Lower lobe of right lung (tissue), 2 donors: ENCODE results near the gene MUC15. TPM values are rescaled to one million over a fixed set of nuclear protein-coding genes. Genes with fewer than 3 reads are reported as not detected.

ENCODE experiments used
- ATAC-seq, 2 donors: fragments of 200-7000 bp; cut with Tn5 transposase; one replicate each; pipeline ENCODE4 v1.9.1; 2020 to 2022; ENCODE audit warnings: mild to moderate bottlenecking in 2 of 2, moderate library complexity in 2 of 2
- DNase-seq: peaks from one replicate; pipeline ENCODE4 v3.0.0-alpha.2; 2020
- H3K27ac ChIP-seq: fragments of 200-600 bp; one replicate; pipeline ENCODE4 v1.8.0; 2022
- H3K27me3 ChIP-seq: fragments of 200-600 bp; one replicate; pipeline ENCODE4 v1.8.0; 2022; ENCODE audit warnings: low read depth
- H3K36me3 ChIP-seq: fragments of 200-600 bp; one replicate; pipeline ENCODE4 v1.8.0; 2022; ENCODE audit warnings: mild to moderate bottlenecking
- H3K4me1 ChIP-seq: fragments of 200-600 bp; one replicate; pipeline ENCODE4 v1.8.0; 2022
- H3K4me3 ChIP-seq: fragments of 200-600 bp; one replicate; pipeline ENCODE4 v1.8.0; 2022; ENCODE audit warnings: mild to moderate bottlenecking
- H3K9me3 ChIP-seq: fragments of 200-600 bp; one replicate; pipeline ENCODE4 v1.8.0; 2022
- intact Hi-C: fragments of 100-400 bp; cut with DNase I; formaldehyde crosslinking; loops from one replicate; pipeline ENCODE4 v1.11.0; 2022
- long read RNA-seq: library from polyadenylated mRNA; unstranded; transcript quantifications from one replicate; pipeline ENCODE4 v2.0.0, GENCODE V29; 2021
- total RNA-seq: library from RNA; stranded (reverse); fragmentation: NEBNext Ultra II Directional; extraction: Animal tissue kit (Norgen Biotek cat#: 25700); gene quantifications from one replicate; pipeline ENCODE4 v1.2.1, GENCODE V29; 2021
- TF ChIP-seq, protein P1 (sequence below): fragments of 200-600 bp; IDR thresholded peaks from one replicate; pipeline ENCODE4 v1.8.0; 2022; ENCODE audit warnings: antibody characterized with exemption, mild to moderate bottlenecking
- donor health status: DM: no; HTN: yes; CAD: no; lungs with severe emphysema.

MUC15 gene, protein sequence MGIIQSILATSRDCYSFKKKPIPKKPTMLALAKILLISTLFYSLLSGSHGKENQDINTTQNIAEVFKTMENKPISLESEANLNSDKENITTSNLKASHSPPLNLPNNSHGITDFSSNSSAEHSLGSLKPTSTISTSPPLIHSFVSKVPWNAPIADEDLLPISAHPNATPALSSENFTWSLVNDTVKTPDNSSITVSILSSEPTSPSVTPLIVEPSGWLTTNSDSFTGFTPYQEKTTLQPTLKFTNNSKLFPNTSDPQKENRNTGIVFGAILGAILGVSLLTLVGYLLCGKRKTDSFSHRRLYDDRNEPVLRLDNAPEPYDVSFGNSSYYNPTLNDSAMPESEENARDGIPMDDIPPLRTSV
- total RNA-seq, result 22.6 TPM
- long read RNA-seq, transcript MUC15-205 (5 exons, 2,084 nt), result major isoform, 9 of 13 reads
- long read RNA-seq, partial matches to known transcripts, result 0 of 13 reads
- long read RNA-seq, other reads (novel, unspliced or antisense), result 3 of 13 reads

DNA sequence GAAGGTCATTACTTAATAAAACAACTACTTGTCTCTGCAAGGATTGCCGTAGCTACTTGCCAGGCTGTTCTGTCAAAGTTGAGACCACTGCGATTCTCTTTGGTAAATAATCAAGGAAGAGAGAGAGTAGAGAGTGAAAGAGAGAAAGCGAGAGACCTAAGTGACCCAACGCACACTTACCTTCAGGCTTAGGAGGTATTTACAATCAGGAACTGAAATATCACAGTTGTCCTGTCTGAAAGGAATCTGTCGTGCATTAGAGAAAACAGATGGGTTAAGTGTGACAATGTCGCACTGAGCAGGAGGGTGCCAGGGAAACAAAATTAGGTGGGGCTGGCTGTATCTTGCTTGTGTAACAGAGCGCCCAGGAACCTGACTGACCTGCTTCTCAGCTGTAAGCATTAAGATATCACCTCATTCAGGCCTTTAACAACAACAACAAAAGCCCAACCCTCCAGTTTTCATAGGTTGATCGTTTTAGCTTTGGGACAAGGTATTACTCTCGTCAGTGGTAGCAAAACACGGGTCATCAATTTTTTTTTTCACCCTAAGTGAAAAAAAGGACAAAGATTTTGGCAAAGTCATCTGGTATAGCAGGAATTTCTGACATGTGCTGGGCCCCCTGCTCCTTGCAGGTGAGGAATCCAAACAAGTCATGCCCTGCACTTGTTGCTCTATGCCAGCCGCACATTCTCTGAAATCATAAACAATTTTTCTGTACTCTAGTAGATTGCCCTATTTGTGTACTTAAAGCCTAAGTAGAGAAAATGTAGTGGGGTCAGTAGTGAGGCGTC lies at the start of gene MUC15:
Gene MUC15, minus strand, starts transcription at position 403 of the 794 bp plus-strand sequence. CDS start 5,169 bp downstream, outside the sequence.
- peak within 1 kb of the TSS; percentile 29 for H3K4me3 ChIP-seq
- H3K36me3 ChIP-seq, result no peaks in the 10 kb centered on the region
- no peaks in the 10 kb centered on the region for H3K9me3 ChIP-seq
- DNase-seq, result peak; percentile 53
- peak; percentile 77 to 85 for ATAC-seq
- H3K27ac ChIP-seq, result peak within 1 kb of the TSS; percentile 75
- no peaks in the 10 kb centered on the region for H3K27me3 ChIP-seq
- TF ChIP-seq, protein P1, sequence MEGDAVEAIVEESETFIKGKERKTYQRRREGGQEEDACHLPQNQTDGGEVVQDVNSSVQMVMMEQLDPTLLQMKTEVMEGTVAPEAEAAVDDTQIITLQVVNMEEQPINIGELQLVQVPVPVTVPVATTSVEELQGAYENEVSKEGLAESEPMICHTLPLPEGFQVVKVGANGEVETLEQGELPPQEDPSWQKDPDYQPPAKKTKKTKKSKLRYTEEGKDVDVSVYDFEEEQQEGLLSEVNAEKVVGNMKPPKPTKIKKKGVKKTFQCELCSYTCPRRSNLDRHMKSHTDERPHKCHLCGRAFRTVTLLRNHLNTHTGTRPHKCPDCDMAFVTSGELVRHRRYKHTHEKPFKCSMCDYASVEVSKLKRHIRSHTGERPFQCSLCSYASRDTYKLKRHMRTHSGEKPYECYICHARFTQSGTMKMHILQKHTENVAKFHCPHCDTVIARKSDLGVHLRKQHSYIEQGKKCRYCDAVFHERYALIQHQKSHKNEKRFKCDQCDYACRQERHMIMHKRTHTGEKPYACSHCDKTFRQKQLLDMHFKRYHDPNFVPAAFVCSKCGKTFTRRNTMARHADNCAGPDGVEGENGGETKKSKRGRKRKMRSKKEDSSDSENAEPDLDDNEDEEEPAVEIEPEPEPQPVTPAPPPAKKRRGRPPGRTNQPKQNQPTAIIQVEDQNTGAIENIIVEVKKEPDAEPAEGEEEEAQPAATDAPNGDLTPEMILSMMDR, result no peak
- intact Hi-C loops, result no loop called here
- no peaks in the 10 kb centered on the region for H3K4me1 ChIP-seq

DNA sequence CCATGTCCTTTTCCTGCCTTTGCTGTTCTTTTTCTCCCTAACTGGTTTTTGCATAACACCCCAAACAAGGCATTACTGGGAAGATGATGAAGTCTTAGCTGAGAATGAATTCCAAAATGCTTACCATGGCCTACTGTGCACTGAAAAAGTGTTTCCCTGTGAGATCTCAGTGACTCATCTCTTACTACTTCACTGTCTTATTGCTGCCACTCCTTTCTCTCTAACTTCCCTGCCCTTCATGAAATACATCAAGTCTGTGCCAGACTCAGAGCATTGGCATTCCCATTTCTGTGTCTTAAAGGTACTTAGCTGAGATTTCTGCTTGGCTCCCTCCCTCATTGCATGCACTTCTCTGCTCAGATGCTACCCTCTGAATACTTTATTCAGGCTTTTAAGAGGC lies 49.1 kb upstream of the MUC15 start:
- intact Hi-C loops, result no loop called here

DNA sequence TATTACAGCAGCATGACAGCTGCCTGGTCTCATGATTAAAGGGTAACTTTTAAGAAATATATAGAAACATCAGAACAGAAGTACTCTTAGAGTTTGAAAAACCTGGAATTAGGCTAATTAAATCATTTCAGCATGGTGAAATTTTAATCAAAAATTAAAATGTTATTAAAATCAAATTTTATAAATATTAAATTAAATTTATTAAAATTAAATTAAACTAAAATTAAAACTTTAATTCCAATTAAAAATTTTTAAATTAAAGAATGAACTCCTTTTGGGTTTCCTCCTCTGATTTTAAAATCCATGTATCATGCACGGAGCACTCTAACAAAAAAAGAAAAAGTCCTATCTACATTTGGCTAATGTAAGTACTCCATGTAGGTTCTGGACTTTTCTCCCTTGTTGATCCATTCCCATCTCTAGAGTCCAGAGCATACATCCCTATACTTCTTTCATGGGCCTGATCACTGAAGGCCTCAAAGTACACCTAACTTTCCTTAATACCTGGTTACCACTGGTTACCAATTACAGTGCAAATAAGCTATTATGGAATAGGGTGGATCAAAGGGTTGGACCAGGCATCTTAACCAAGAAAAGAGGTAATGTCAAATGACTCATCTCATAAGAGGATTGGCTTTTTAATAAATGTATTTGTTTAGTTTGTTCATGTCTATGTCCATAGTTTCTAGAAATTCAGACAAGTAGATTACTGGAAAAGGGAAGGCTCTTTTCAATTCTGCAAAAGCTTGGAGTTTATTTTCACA lies 48.4 kb upstream of the MUC15 start:
- H3K27ac ChIP-seq, result no peak overlapping the region
- intact Hi-C loops, result no loop called here
- no peak for ATAC-seq
- DNase-seq, result no peak
- no peaks in the 10 kb centered on the region for H3K36me3 ChIP-seq
- no peaks in the 10 kb centered on the region for H3K4me1 ChIP-seq
- TF ChIP-seq, protein P1, result no peak
- H3K27me3 ChIP-seq, result no peaks in the 10 kb centered on the region
- H3K4me3 ChIP-seq, result no peak overlapping the region
- no peaks in the 10 kb centered on the region for H3K9me3 ChIP-seq

More for the DNA sequence above, 49.1 kb upstream of the MUC15 start:
- no peaks in the 10 kb centered on the region for H3K9me3 ChIP-seq
- no peak overlapping the region for H3K27ac ChIP-seq
- H3K4me1 ChIP-seq, result no peaks in the 10 kb centered on the region
- no peaks in the 10 kb centered on the region for H3K27me3 ChIP-seq
- DNase-seq, result no peak
- no peak overlapping the region for H3K4me3 ChIP-seq
- no peak for ATAC-seq
- no peaks in the 10 kb centered on the region for H3K36me3 ChIP-seq
- TF ChIP-seq, protein P1, result no peak

DNA sequence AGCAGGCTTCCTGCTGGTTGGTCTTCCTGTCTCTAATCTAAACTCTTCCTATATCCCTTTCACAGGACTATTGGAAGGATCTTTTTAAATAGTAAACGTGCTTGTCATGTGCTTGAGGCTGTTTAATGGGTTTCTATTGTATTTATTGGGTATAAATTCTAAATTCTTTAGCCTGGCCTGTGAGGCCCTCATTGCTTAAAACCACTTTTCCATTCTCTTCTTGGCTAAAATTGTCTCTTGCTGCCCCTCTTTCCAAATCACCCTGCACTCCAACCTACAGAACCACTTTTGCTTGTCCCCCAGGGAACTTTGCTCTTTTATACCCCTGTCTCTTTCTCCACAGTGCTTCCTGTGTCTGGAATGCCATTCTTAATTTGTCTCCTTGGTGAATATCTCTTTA lies 46.4 kb upstream of the MUC15 start:
- no peak overlapping the region for H3K27ac ChIP-seq
- no peaks in the 10 kb centered on the region for H3K9me3 ChIP-seq
- ATAC-seq, result no peak
- intact Hi-C loops, result no loop called here
- H3K27me3 ChIP-seq, result no peaks in the 10 kb centered on the region
- TF ChIP-seq, protein P1, result no peak
- DNase-seq, result no peak
- no peaks in the 10 kb centered on the region for H3K4me1 ChIP-seq
- no peak overlapping the region for H3K4me3 ChIP-seq
- H3K36me3 ChIP-seq, result no peaks in the 10 kb centered on the region

DNA sequence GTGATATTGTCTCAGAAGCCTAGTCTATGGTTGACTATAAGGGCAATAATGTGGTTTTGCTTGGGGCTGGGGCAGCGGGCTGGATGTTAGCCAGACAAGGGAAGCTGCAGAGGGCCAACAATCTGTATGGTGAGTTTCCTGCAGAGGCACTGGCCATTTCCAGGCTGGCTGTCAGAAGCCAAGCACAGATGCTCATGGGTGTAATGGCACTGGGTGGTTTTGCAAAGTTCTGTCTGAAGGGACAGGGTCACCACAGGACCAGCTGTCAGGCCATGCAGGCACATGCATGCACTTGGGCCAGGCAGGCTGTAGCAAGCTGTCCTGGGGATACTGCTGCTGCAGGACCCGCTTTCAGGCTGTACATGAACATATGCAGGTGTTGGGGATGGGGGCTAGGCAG lies 41.7 kb upstream of the MUC15 start:
- TF ChIP-seq, protein P1, result no peak
- DNase-seq, result no peak
- no peak overlapping the region for H3K27ac ChIP-seq
- H3K27me3 ChIP-seq, result no peaks in the 10 kb centered on the region
- no peaks in the 10 kb centered on the region for H3K4me1 ChIP-seq
- intact Hi-C loops, result no loop called here
- ATAC-seq, result no peak
- H3K36me3 ChIP-seq, result no peaks in the 10 kb centered on the region
- no peaks in the 10 kb centered on the region for H3K9me3 ChIP-seq
- no peak overlapping the region for H3K4me3 ChIP-seq
